Measurements from ENCODE around the gene PRKAG1. TPM values are rescaled to one million over a fixed set of nuclear protein-coding genes. Genes with fewer than 3 reads are reported as not detected.
"Not testable (repeated sequence)": the region's sequence is repeated elsewhere in the genome, so short reads cannot be mapped to it uniquely, and the experiment has no call there.

Gene PRKAG1
- polyA plus RNA-seq, 2 of the 4 experiments (the other 2 are of a cell fraction) = 40.0 to 100 TPM

- Histone ChIP-seq H3K4me2 (no peak overlapping the region), H3K4me1 (peaks cover 13% of the 10 kb centered on the region), H3K4me3 (no peak overlapping the region), H3K9me3 (no peaks in the 10 kb centered on the region), H3K27ac (no peak overlapping the region)
- FAIRE-seq (no peak), DNase-seq (ENCODE audit: low read depth in 1 of 2, low spot score in 1 of 2) (no peak), ATAC-seq (no peak)
- CTCF ChIA-PET = interaction anchor here (0.5 to 7.8 kb wide), 16 partner anchors 11 to 230 kb away, joined by 3 to 166 read pairs (median 4); partner anchors contain the start of gene DHH
- TF ChIP-seq CBX8 (IDR thresholded peaks at IDR 0.05) (no peak), NPAS2 (CRISPR knock-in tag; IDR thresholded peaks at IDR 0.05; ENCODE audit: borderline replicate concordance) (no peak), EHF (CRISPR knock-in tag; IDR thresholded peaks at IDR 0.05) (no peak), GATA3 (IDR thresholded peaks at IDR 0.05; ENCODE audit: borderline replicate concordance) (no peak), TFCP2L1 (CRISPR knock-in tag; IDR thresholded peaks at IDR 0.05) (no peak), MAFK (IDR thresholded peaks at IDR 0.05; ENCODE audit: partially characterized antibody) (no peak), POLR2A (IDR thresholded peaks at IDR 0.05; ENCODE audit: low read length) (no peak), USF2 (IDR thresholded peaks at IDR 0.05) (no peak), ZNF302 (CRISPR knock-in tag; IDR thresholded peaks at IDR 0.05) (no peak), RARB (CRISPR knock-in tag; IDR thresholded peaks at IDR 0.05) (no peak), FOXS1 (CRISPR knock-in tag; IDR thresholded peaks at IDR 0.05) (no peak), ZFP36 (IDR thresholded peaks at IDR 0.05; ENCODE audit: borderline replicate concordance, partially characterized antibody) (no peak), PHF8 (IDR thresholded peaks at IDR 0.05; ENCODE audit: borderline replicate concordance, low read depth) (no peak), FOSL2 (IDR thresholded peaks at IDR 0.05) (no peak), FOSL2 (CRISPR knock-in tag; IDR thresholded peaks at IDR 0.05) (no peak), SREBF2 (IDR thresholded peaks at IDR 0.05) (no peak), HOXB13 (CRISPR knock-in tag; IDR thresholded peaks at IDR 0.05; ENCODE audit: low read depth) (no peak)
- TF ChIP-seq, protein P1, sequence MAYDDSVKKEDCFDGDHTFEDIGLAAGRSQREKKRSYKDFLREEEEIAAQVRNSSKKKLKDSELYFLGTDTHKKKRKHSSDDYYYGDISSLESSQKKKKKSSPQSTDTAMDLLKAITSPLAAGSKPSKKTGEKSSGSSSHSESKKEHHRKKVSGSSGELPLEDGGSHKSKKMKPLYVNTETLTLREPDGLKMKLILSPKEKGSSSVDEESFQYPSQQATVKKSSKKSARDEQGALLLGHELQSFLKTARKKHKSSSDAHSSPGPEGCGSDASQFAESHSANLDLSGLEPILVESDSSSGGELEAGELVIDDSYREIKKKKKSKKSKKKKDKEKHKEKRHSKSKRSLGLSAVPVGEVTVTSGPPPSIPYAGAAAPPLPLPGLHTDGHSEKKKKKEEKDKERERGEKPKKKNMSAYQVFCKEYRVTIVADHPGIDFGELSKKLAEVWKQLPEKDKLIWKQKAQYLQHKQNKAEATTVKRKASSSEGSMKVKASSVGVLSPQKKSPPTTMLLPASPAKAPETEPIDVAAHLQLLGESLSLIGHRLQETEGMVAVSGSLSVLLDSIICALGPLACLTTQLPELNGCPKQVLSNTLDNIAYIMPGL (CRISPR knock-in tag; IDR thresholded peaks at IDR 0.05; ENCODE audit: borderline replicate concordance) = no peak
- 80% methylated on average over 4 of the region's 4 CpGs for WGBS (ENCODE audit: missing lambda C conversion rate)
- POLR2A ChIA-PET = no interaction called here
Observed at GRCh38 chr12:49066120-49066519, 47.5 kb upstream of the PRKAG1 start.

GRCh38 chr12:49064767-49065152, 46.2 kb upstream of the PRKAG1 start:
- ChIA-PET POLR2A (interaction anchor here (1.0 kb wide), 1 partner anchor 67 kb away, joined by 5 read pairs; the partner anchor contains the start of gene TUBA1B), CTCF (interaction anchor here (0.6 to 7.8 kb wide), 43 partner anchors 8 to 277 kb away, joined by 3 to 166 read pairs (median 8); partner anchors contain the start of genes DHH, LMBR1L, TUBA1B and WNT1)
- Histone ChIP-seq H3K4me2 (no peak overlapping the region), H3K4me3 (no peak overlapping the region), H3K9me3 (no peaks in the 10 kb centered on the region), H3K4me1 (peaks cover 9% of the 10 kb centered on the region; the same call in 2 of the 3 replicates), H3K27ac (no peak overlapping the region)
- ATAC-seq (no peak), DNase-seq (ENCODE audit: low read depth in 1 of 2, low spot score in 1 of 2) (no peak), FAIRE-seq (no peak)
- 80% methylated on average over 5 of the region's 5 CpGs for WGBS (ENCODE audit: missing lambda C conversion rate)
- TF ChIP-seq ZSCAN20 (CRISPR knock-in tag; IDR thresholded peaks at IDR 0.05) (no peak), CEBPB (IDR thresholded peaks at IDR 0.05) (no peak), MYC (IDR thresholded peaks at IDR 0.05; ENCODE audit: borderline replicate concordance, low read length) (no peak), NPAS2 (CRISPR knock-in tag; IDR thresholded peaks at IDR 0.05; ENCODE audit: borderline replicate concordance) (no peak), KDM1A (IDR thresholded peaks at IDR 0.05; ENCODE audit: low read depth) (no peak), MAFK (IDR thresholded peaks at IDR 0.05; ENCODE audit: partially characterized antibody) (no peak), HOXB5 (CRISPR knock-in tag; IDR thresholded peaks at IDR 0.05) (no peak)
- TF ChIP-seq, protein P2, sequence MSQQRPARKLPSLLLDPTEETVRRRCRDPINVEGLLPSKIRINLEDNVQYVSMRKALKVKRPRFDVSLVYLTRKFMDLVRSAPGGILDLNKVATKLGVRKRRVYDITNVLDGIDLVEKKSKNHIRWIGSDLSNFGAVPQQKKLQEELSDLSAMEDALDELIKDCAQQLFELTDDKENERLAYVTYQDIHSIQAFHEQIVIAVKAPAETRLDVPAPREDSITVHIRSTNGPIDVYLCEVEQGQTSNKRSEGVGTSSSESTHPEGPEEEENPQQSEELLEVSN (IDR thresholded peaks at IDR 0.05; ENCODE audit: borderline replicate concordance, low read depth) = no peak

GRCh38 chr12:49061916-49062315, 43.3 kb upstream of the PRKAG1 start:
- CTCF ChIA-PET = interaction anchor here (2.0 to 7.8 kb wide), 6 partner anchors 10 to 69 kb away, joined by 6 to 166 read pairs (median 54); partner anchors contain the start of genes DHH and TUBA1B

More at GRCh38 chr12:49061916-49062315, 43.3 kb upstream of the PRKAG1 start:
- POLR2A ChIA-PET; DNase-seq (ENCODE audit: low read depth in 1 of 2, low spot score in 1 of 2); H3K4me3 ChIP-seq; H3K9me3 ChIP-seq; FAIRE-seq; ATAC-seq: not testable (repeated sequence)
- Histone ChIP-seq H3K27ac (peak overlapping the region in 1 of 2 experiments; percentile 99; a peak in 2 of 6 replicates), H3K4me2 (peak overlapping the region; percentile 96), H3K4me1 (peaks cover 22% of the 10 kb centered on the region)
- 92% methylated on average over 17 of the region's 17 CpGs for WGBS (ENCODE audit: missing lambda C conversion rate)

All from A549 (cell line).